SH-SY5Y (cell line): ENCODE results near the gene CDH4.

Experiments
- GATA2 ChIP-seq: IDR thresholded peaks from 2 replicates; pipeline ENCODE4 v1.6.1; 2011; ENCODE audit warnings: mild to moderate bottlenecking, low read depth, low read length
- GATA3 ChIP-seq: IDR thresholded peaks from 2 replicates; pipeline ENCODE4 v1.6.1; 2011; ENCODE audit warnings: low read depth, mild to moderate bottlenecking, low read length, moderate library complexity

- TF ChIP-seq GATA3, result no peak
- no peak for TF ChIP-seq GATA2
Observed at GRCh38 chr20:61746147-61746646, 494.1 kb downstream of the CDH4 start.
